GM19099 (cell line): ENCODE results near the gene EFR3B.
A peak's percentile ranks its signal among the peaks of the same experiment; 100 is the strongest.

ENCODE experiments used
- POLR2A ChIP-seq: IDR thresholded peaks from 3 replicates; pipeline ENCODE4 v1.6.1; 2011; ENCODE audit warnings: low read depth; ENCODE audit not compliant: insufficient read length; ENCODE audit errors: extremely low read depth

EFR3B gene

GRCh38 chr2:25131567-25132298 lies 89.9 kb downstream of the EFR3B start:
- no peak for TF ChIP-seq POLR2A

GRCh38 chr2:25132299-25132635 lies 90.4 kb downstream of the EFR3B start:
- no peak for TF ChIP-seq POLR2A

GRCh38 chr2:25132693-25133092 lies 90.8 kb downstream of the EFR3B start:
- no peak for TF ChIP-seq POLR2A

GRCh38 chr2:25141120-25141519 lies 99.2 kb downstream of the EFR3B start:
- no peak for TF ChIP-seq POLR2A

GRCh38 chr2:25145803-25146202 lies 103.9 kb downstream of the EFR3B start:
- TF ChIP-seq POLR2A: no peak

- no peak for TF ChIP-seq POLR2A
These were observed 105.0 kb downstream of the EFR3B start for GRCh38 chr2:25146896-25147295.

- no peak for TF ChIP-seq POLR2A
These were observed 107.8 kb downstream of the EFR3B start for GRCh38 chr2:25149646-25150045.

- TF ChIP-seq POLR2A: no peak
These were observed 109.8 kb downstream of the EFR3B start for GRCh38 chr2:25151718-25152117.

- TF ChIP-seq POLR2A: no peak
These were observed 113.5 kb downstream of the EFR3B start for GRCh38 chr2:25155401-25155800.

- TF ChIP-seq POLR2A: no peak
These were observed 116.4 kb downstream of the EFR3B start for GRCh38 chr2:25158096-25158852.

- TF ChIP-seq POLR2A: no peak
These were observed 118.1 kb downstream of the EFR3B start for GRCh38 chr2:25159949-25160348.

GRCh38 chr2:25160376-25160775 lies 118.5 kb downstream of the EFR3B start:
- no peak for TF ChIP-seq POLR2A

- TF ChIP-seq POLR2A: peak; percentile 88
These were observed 119.3 kb downstream of the EFR3B start for GRCh38 chr2:25161055-25161781.

- TF ChIP-seq POLR2A: no peak
These were observed 122.7 kb downstream of the EFR3B start for GRCh38 chr2:25164561-25164960.

- no peak for TF ChIP-seq POLR2A
These were observed 124.4 kb downstream of the EFR3B start for GRCh38 chr2:25165992-25166875.
